A549 (cell line): ENCODE data around the gene ZNF791. TPM values are rescaled to one million over a fixed set of nuclear protein-coding genes. Genes with fewer than 3 reads are reported as not detected.

Source experiments
- ATAC-seq, 2 experiments: fragments of 200-7000 bp in 1 of 2; fragments of >200 bp in 1 of 2; cut with Nextera tagmentation in 1 of 2; cut with Tn5 transposase in 1 of 2; 3 replicates each; pipeline versions ENCODE4 v1.8.0 to v1.9.1; 2018 to 2020; ENCODE audit warnings: mild to moderate bottlenecking in 1 of 2, moderate library complexity in 1 of 2
- CTCF ChIA-PET: fragments of 300-600 bp; sonication (Branson Sonifier 250); formaldehyde crosslinking; extraction: SDS; loops from one replicate; lab custom pipeline; 2021; ENCODE audit warnings: antibody characterized with exemption, inconsistent platforms; lab: Yijun Ruan, JAX
- POLR2A ChIA-PET: fragments of 350-600 bp; formaldehyde crosslinking; extraction: SDS; loops from one replicate; lab custom pipeline; 2021; ENCODE audit warnings: antibody characterized with exemption, inconsistent platforms; lab: Yijun Ruan, JAX
- DNase-seq, 2 experiments: peaks; one replicate each; pipeline versions ENCODE4 v3.0.0 to v3.0.0-alpha.2; 2011 to 2016; ENCODE audit warnings: low read depth in 1 of 2, low spot score in 1 of 2
- FAIRE-seq: peaks from 2 replicates; lab custom pipeline; 2011; peaks lifted over from hg19 to GRCh38; lab: Jason Lieb, UNC
- H3K27ac ChIP-seq, 2 experiments: fragments of >200 bp; sonication (Bioruptor Twin); formaldehyde crosslinking; 3 replicates each; pipeline ENCODE4 v1.5.1; 2016 to 2017
- H3K4me1 ChIP-seq: fragments of >200 bp; sonication (Bioruptor Twin); formaldehyde crosslinking; 3 replicates; pipeline ENCODE4 v1.6.1; 2016
- H3K4me2 ChIP-seq: fragments of >200 bp; sonication (Bioruptor Twin); formaldehyde crosslinking; 3 replicates; pipeline ENCODE4 v1.6.1; 2016
- H3K4me3 ChIP-seq: fragments of >200 bp; sonication (Bioruptor Twin); formaldehyde crosslinking; 3 replicates; pipeline ENCODE4 v1.5.1; 2016
- H3K9me3 ChIP-seq: fragments of >200 bp; sonication (Bioruptor Twin); formaldehyde crosslinking; 3 replicates; pipeline ENCODE4 v1.6.1; 2016
- CBX8 ChIP-seq: fragments of 200-600 bp; sonication (generic); IDR thresholded peaks from 2 replicates; pipeline ENCODE4 v1.6.1; 2016
- CHD4 ChIP-seq: fragments of 200-600 bp; sonication (generic); IDR thresholded peaks from 2 replicates; pipeline ENCODE4 v1.6.1; 2016; ENCODE audit warnings: antibody characterized with exemption, mild to moderate bottlenecking, borderline replicate concordance
- EHMT2 ChIP-seq: fragments of 200-600 bp; sonication (generic); IDR thresholded peaks from 2 replicates; pipeline ENCODE4 v1.6.1; 2016; ENCODE audit warnings: antibody characterized with exemption, low read depth, mild to moderate bottlenecking, moderate library complexity
- ESRRA ChIP-seq: fragments of 150-350 bp; IDR thresholded peaks from 2 replicates; pipeline ENCODE4 v1.6.1; 2014; ENCODE audit warnings: mild to moderate bottlenecking, low read length, borderline replicate concordance
- HOXA7 ChIP-seq: fragments of 250-450 bp; sonication (Bioruptor Pico); IDR thresholded peaks from 2 replicates; pipeline ENCODE4 v1.5.0; 2020; ENCODE audit warnings: mild to moderate bottlenecking, moderate library complexity
- HOXB5 ChIP-seq: fragments of 250-450 bp; sonication (Bioruptor Pico); IDR thresholded peaks from 2 replicates; pipeline ENCODE4 v1.5.0; 2020; ENCODE audit warnings: mild to moderate bottlenecking, moderate library complexity
- KDM5A ChIP-seq: fragments of 200-600 bp; sonication (generic); IDR thresholded peaks from 2 replicates; pipeline ENCODE4 v1.6.1; 2016; ENCODE audit warnings: antibody characterized with exemption, mild to moderate bottlenecking
- MAFK ChIP-seq: fragments of 450-650 bp; IDR thresholded peaks from 2 replicates; pipeline ENCODE4 v1.6.1; 2014; ENCODE audit not compliant: partially characterized antibody
- MAZ ChIP-seq: fragments of 150-350 bp; IDR thresholded peaks from 2 replicates; pipeline ENCODE4 v1.6.1; 2014; ENCODE audit warnings: antibody characterized with exemption, low read depth, low read length, borderline replicate concordance
- MYC ChIP-seq: IDR thresholded peaks from 2 replicates; pipeline ENCODE4 v1.6.1; 2012; ENCODE audit warnings: mild to moderate bottlenecking, inconsistent platforms, low read length, improper control_type of control experiment, borderline replicate concordance
- NFE2L2 ChIP-seq: fragments of 150-350 bp; conservative IDR thresholded peaks from 2 replicates; pipeline ENCODE4 v1.6.1; 2014; ENCODE audit warnings: low read length
- PHF8 ChIP-seq: fragments of 200-600 bp; sonication (generic); IDR thresholded peaks from 2 replicates; pipeline ENCODE4 v1.6.1; 2016; ENCODE audit warnings: low read depth, mild to moderate bottlenecking, antibody characterized with exemption, moderate library complexity, borderline replicate concordance
- POLR2A ChIP-seq: IDR thresholded peaks from 2 replicates; pipeline ENCODE4 v1.6.1; 2012; ENCODE audit warnings: mild to moderate bottlenecking, low read length
- POLR2AphosphoS2 ChIP-seq: conservative IDR thresholded peaks from 2 replicates; pipeline ENCODE4 v1.6.1; 2012; ENCODE audit warnings: low read length, improper control_type of control experiment, inconsistent platforms
- RARB ChIP-seq: fragments of 250-450 bp; sonication (Bioruptor Pico); IDR thresholded peaks from 2 replicates; pipeline ENCODE4 v1.8.0; 2021; ENCODE audit warnings: mild to moderate bottlenecking, moderate library complexity
- SMC3 ChIP-seq: fragments of >200 bp; sonication (Bioruptor Twin); formaldehyde crosslinking; IDR thresholded peaks from 3 replicates; pipeline ENCODE4 v1.6.1; 2018; ENCODE audit warnings: inconsistent platforms
- SREBF2 ChIP-seq: fragments of 450-650 bp; IDR thresholded peaks from 2 replicates; pipeline ENCODE4 v1.6.1; 2014; ENCODE audit warnings: mild to moderate bottlenecking, moderate library complexity
- TFCP2L1 ChIP-seq: fragments of 250-450 bp; sonication (Bioruptor Pico); IDR thresholded peaks from 2 replicates; pipeline ENCODE4 v1.5.0; 2021; ENCODE audit warnings: mild to moderate bottlenecking
- ZC3H11A ChIP-seq: fragments of 450-650 bp; IDR thresholded peaks from 2 replicates; pipeline ENCODE4 v1.6.1; 2014; ENCODE audit warnings: antibody characterized with exemption, mild to moderate bottlenecking
- ZNF302 ChIP-seq: fragments of 250-450 bp; sonication (Bioruptor Pico); IDR thresholded peaks from 2 replicates; pipeline ENCODE4 v1.9.0; 2021; ENCODE audit warnings: inconsistent platforms, mild to moderate bottlenecking, moderate library complexity
- WGBS: methylation state at CpG from one replicate; pipeline ENCODE4 v1.1.6; 2017; ENCODE audit errors: missing lambda C conversion rate; 5-methylcytosine and 5-hydroxymethylcytosine counted together
- polyA plus RNA-seq, 4 experiments: library from polyadenylated mRNA; depleted of rRNA in 3 of 4; stranded (reverse); fragments of >200 nt; fragmentation: RNase III in 1 of 4; extraction: RNeasy Plus Mini Kit Qiagen cat#74134 plus additional on column Dnase treatment in 1 of 4; gene quantifications; 2 replicates in 3 of 4; 3 replicates in 1 of 4; pipeline ENCODE4 v1.2.3, GENCODE V29; 2011 to 2017
- TF ChIP-seq, protein P1 (sequence below): fragments of >200 bp; sonication (Bioruptor Twin); formaldehyde crosslinking; IDR thresholded peaks from 3 replicates; pipeline ENCODE4 v1.6.1; 2016
- TF ChIP-seq, protein P2 (sequence below): IDR thresholded peaks from 2 replicates; pipeline ENCODE4 v1.6.1; 2012
- TF ChIP-seq, protein P3 (sequence below): fragments of >200 bp; sonication (Bioruptor Twin); formaldehyde crosslinking; IDR thresholded peaks from 3 replicates; pipeline ENCODE4 v1.5.1; 2016
- TF ChIP-seq, protein P4 (sequence below): fragments of 250-450 bp; sonication (Bioruptor Pico); IDR thresholded peaks from 2 replicates; pipeline ENCODE4 v1.5.0; 2020; ENCODE audit warnings: low read depth, mild to moderate bottlenecking, moderate library complexity
- TF ChIP-seq, protein P5 (sequence below): fragments of 150-350 bp; IDR thresholded peaks from 2 replicates; pipeline ENCODE4 v1.6.1; 2014; ENCODE audit warnings: low read depth, mild to moderate bottlenecking, low read length
- TF ChIP-seq, protein P6 (sequence below): IDR thresholded peaks from 2 replicates; pipeline ENCODE4 v1.6.1; 2012
- TF ChIP-seq, protein P7 (sequence below): fragments of 450-650 bp; IDR thresholded peaks from 2 replicates; pipeline ENCODE4 v1.6.1; 2014; ENCODE audit warnings: antibody characterized with exemption

Gene ZNF791
- polyA plus RNA-seq, 2 of the 4 experiments (the other 2 are of a cell fraction) = 4.5 to 7.1 TPM

DNA sequence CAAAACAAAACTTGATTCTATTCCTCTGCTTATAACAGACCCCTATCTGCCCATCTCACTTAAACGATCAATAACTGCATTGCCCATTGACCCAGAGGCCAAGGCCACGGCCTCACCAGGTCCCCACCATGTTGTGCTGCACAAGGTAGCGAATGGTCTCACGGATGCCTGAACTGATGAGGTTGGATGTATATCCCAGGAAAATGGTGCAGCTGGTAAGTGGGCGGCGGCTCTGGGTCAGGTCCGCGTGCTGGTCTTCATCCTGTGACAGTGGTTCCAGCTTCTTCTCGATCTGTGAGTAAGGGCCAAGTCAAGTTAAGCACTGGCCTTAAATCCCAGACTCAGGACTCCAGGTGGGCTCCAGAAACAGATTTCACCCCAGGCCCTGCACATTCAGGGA, 69.3 kb downstream of the ZNF791 start:
- FAIRE-seq (no peak), DNase-seq (no peak), ATAC-seq (no peak)
- WGBS = 95% methylated on average over 8 of the region's 9 CpGs
- H3K4me2 ChIP-seq = peak overlapping the region; percentile 59; the same call in 2 of the 3 replicates
- ChIA-PET POLR2A (no interaction called here), CTCF (interaction anchor here (1.3 to 2.3 kb wide), 3 partner anchors 8 to 81 kb away, joined by 5 to 6 read pairs (median 5); a partner anchor contains a TSS)
- no peak overlapping the region; the same call in 2 of the 3 replicates for H3K4me3 ChIP-seq
- no peak overlapping the region for H3K27ac ChIP-seq
- no peaks in the 10 kb centered on the region for H3K9me3 ChIP-seq
- TF ChIP-seq CBX8 (no peak), HOXB5 (CRISPR knock-in tag) (no peak), CHD4 (no peak), RARB (CRISPR knock-in tag) (no peak), ZNF302 (CRISPR knock-in tag) (no peak), SMC3 (no peak), MAZ (no peak), EHMT2 (no peak), ESRRA (no peak), SREBF2 (no peak), POLR2AphosphoS2 (no peak), HOXA7 (no peak), MYC (no peak), MAFK (no peak), TFCP2L1 (CRISPR knock-in tag) (no peak)
- TF ChIP-seq, protein P1, sequence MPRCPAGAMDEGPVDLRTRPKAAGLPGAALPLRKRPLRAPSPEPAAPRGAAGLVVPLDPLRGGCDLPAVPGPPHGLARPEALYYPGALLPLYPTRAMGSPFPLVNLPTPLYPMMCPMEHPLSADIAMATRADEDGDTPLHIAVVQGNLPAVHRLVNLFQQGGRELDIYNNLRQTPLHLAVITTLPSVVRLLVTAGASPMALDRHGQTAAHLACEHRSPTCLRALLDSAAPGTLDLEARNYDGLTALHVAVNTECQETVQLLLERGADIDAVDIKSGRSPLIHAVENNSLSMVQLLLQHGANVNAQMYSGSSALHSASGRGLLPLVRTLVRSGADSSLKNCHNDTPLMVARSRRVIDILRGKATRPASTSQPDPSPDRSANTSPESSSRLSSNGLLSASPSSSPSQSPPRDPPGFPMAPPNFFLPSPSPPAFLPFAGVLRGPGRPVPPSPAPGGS = no peak
- TF ChIP-seq, protein P2, sequence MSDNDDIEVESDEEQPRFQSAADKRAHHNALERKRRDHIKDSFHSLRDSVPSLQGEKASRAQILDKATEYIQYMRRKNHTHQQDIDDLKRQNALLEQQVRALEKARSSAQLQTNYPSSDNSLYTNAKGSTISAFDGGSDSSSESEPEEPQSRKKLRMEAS = no peak
- TF ChIP-seq, protein P3, sequence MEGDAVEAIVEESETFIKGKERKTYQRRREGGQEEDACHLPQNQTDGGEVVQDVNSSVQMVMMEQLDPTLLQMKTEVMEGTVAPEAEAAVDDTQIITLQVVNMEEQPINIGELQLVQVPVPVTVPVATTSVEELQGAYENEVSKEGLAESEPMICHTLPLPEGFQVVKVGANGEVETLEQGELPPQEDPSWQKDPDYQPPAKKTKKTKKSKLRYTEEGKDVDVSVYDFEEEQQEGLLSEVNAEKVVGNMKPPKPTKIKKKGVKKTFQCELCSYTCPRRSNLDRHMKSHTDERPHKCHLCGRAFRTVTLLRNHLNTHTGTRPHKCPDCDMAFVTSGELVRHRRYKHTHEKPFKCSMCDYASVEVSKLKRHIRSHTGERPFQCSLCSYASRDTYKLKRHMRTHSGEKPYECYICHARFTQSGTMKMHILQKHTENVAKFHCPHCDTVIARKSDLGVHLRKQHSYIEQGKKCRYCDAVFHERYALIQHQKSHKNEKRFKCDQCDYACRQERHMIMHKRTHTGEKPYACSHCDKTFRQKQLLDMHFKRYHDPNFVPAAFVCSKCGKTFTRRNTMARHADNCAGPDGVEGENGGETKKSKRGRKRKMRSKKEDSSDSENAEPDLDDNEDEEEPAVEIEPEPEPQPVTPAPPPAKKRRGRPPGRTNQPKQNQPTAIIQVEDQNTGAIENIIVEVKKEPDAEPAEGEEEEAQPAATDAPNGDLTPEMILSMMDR = no peak
- TF ChIP-seq, protein P4, sequence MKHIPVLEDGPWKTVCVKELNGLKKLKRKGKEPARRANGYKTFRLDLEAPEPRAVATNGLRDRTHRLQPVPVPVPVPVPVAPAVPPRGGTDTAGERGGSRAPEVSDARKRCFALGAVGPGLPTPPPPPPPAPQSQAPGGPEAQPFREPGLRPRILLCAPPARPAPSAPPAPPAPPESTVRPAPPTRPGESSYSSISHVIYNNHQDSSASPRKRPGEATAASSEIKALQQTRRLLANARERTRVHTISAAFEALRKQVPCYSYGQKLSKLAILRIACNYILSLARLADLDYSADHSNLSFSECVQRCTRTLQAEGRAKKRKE (CRISPR knock-in tag) = no peak
- H3K4me1 ChIP-seq = no peaks in the 10 kb centered on the region

DNA sequence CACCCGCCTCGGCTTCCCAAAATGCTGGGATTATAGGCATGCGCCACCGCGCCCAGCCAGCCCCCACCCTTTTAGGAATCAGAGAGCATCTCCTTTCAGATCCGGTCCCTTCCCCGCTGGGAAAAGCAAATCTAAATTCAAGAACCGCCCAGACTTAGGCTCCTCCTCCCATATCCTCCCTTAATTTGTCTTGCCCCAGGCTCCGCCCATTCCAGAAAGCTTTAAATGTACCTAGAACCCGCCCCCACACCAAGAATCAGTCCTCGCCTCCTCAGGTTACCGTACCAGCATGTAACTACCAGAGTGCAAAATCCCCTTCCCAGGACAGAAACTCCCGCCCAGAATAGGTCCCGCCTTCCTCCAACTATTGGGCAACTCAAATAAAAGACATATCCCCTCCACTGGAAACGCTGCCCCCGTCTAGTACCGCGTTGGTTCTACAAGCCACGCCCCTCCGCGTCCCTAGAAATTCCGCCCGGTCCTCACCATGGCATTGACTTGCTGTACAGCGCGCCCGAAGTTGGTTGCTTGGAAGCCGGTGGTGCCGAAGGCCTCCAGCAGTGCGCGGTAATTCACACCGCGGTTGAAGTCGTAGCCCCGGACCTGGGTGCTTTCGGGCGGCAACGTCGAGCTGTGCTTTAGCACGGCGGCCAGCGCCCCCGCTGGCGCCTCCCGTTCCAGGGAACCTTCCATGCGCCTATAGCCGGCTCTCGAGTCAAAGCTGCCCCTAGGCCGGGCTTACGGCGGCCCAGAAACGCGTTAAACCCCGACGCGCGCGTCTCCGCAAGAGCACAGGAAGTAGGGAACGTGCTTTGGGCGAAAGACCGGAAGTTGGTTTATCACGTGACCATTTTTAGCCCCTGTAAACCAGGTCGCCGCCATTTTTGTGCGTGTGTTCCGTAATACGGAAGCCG, 70.6 kb downstream of the ZNF791 start, which contains the start of gene DHPS:
TSS of gene DHPS (minus strand) at position 807 of the 914 bp plus-strand sequence. CDS start at position 693, 114 bp downstream.
- ATAC-seq = peak; percentile 83 to 85
- no peak for FAIRE-seq
- peak within 1 kb of the TSS; percentile 98 for H3K4me3 ChIP-seq
- under 1% methylated on average over 42 of the region's 68 CpGs for WGBS
- H3K4me2 ChIP-seq = peak within 1 kb of the TSS; percentile 59
- no peaks in the 10 kb centered on the region for H3K9me3 ChIP-seq
- CTCF ChIA-PET = interaction anchor here (0.7 to 1.9 kb wide), 3 partner anchors 9 to 56 kb away, joined by 3 to 6 read pairs (median 3); partner anchors contain the start of gene GET3
- peak; percentile 86 to 98 for DNase-seq
- no peaks in the 10 kb centered on the region for H3K4me1 ChIP-seq
- peak within 1 kb of the TSS; percentile 97 to 100 for H3K27ac ChIP-seq
- POLR2A ChIA-PET = interaction anchor here (0.7 to 1.5 kb wide), 4 partner anchors 15 to 156 kb away, joined by 3 to 13 read pairs (median 6); partner anchors contain the start of genes MAN2B1, TRIR and WDR83
- TF ChIP-seq POLR2A (peak; percentile 41), PHF8 (peak; percentile 81), KDM5A (0 out of 2 replicates have a peak, but pooled peaks have one; percentile 36), TFCP2L1 (CRISPR knock-in tag) (0 out of 2 replicates have a peak, but pooled peaks have one; percentile 45), NFE2L2 (no peak), ZC3H11A (no peak)
- TF ChIP-seq, protein P3 = no peak
- TF ChIP-seq, protein P5, sequence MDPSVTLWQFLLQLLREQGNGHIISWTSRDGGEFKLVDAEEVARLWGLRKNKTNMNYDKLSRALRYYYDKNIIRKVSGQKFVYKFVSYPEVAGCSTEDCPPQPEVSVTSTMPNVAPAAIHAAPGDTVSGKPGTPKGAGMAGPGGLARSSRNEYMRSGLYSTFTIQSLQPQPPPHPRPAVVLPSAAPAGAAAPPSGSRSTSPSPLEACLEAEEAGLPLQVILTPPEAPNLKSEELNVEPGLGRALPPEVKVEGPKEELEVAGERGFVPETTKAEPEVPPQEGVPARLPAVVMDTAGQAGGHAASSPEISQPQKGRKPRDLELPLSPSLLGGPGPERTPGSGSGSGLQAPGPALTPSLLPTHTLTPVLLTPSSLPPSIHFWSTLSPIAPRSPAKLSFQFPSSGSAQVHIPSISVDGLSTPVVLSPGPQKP = no peak
- TF ChIP-seq, protein P6, sequence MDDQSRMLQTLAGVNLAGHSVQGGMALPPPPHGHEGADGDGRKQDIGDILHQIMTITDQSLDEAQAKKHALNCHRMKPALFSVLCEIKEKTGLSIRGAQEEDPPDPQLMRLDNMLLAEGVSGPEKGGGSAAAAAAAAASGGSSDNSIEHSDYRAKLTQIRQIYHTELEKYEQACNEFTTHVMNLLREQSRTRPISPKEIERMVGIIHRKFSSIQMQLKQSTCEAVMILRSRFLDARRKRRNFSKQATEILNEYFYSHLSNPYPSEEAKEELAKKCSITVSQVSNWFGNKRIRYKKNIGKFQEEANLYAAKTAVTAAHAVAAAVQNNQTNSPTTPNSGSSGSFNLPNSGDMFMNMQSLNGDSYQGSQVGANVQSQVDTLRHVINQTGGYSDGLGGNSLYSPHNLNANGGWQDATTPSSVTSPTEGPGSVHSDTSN = no peak
- TF ChIP-seq, protein P7, sequence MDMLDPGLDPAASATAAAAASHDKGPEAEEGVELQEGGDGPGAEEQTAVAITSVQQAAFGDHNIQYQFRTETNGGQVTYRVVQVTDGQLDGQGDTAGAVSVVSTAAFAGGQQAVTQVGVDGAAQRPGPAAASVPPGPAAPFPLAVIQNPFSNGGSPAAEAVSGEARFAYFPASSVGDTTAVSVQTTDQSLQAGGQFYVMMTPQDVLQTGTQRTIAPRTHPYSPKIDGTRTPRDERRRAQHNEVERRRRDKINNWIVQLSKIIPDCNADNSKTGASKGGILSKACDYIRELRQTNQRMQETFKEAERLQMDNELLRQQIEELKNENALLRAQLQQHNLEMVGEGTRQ = peak; percentile 93
